Transverse colon (tissue), 4 donors: Measurements from ENCODE around the gene GAMT. TPM values are rescaled to one million over a fixed set of nuclear protein-coding genes. Genes with fewer than 3 reads are reported as not detected.

Source experiments
- DNase-seq: peaks from one replicate; pipeline ENCODE4 v3.0.0-alpha.2; 2019
- H3K27ac ChIP-seq, 4 donors: fragments of 200-600 bp; sonication (generic); 2 replicates each; pipeline ENCODE4 v1.5.1; 2016 to 2018; ENCODE audit warnings: inconsistent platforms in 4 of 4
- H3K27me3 ChIP-seq: fragments of 200-600 bp; sonication (generic); 2 replicates; pipeline ENCODE4 v1.5.1; 2017; ENCODE audit warnings: inconsistent platforms
- H3K36me3 ChIP-seq, 4 donors: fragments of 200-600 bp; sonication (generic); 2 replicates each; pipeline ENCODE4 v1.5.1; 2017 to 2019; ENCODE audit warnings: inconsistent platforms in 4 of 4
- H3K4me1 ChIP-seq, 4 donors: fragments of 200-600 bp; sonication (generic); 2 replicates each; pipeline ENCODE4 v1.5.1; 2017 to 2020; ENCODE audit warnings: inconsistent platforms in 4 of 4
- H3K4me3 ChIP-seq, 4 donors: fragments of 200-600 bp; sonication (generic); 1 replicate in 1 of 4; 2 replicates in 3 of 4; pipeline versions ENCODE4 v1.5.1 to v1.6.1; 2017 to 2019; ENCODE audit warnings: inconsistent platforms in 4 of 4
- H3K9me3 ChIP-seq, 2 donors: fragments of 200-600 bp; sonication (generic); 2 replicates each; pipeline ENCODE4 v1.5.1; 2017 to 2019; ENCODE audit warnings: inconsistent platforms in 2 of 2
- EP300 ChIP-seq: sonication (generic); formaldehyde crosslinking; IDR thresholded peaks from one replicate; pipeline ENCODE4 v1.6.1; 2017; ENCODE audit warnings: antibody characterized with exemption, low read depth
- POLR2A ChIP-seq: fragments of 450-650 bp; IDR thresholded peaks from one replicate; pipeline ENCODE4 v1.6.1; 2016; ENCODE audit warnings: antibody characterized with exemption, mild to moderate bottlenecking, moderate library complexity
- POLR2AphosphoS5 ChIP-seq, 3 donors: sonication (generic); formaldehyde crosslinking; IDR thresholded peaks; one replicate each; pipeline ENCODE4 v1.6.1; 2016; ENCODE audit warnings: antibody characterized with exemption in 3 of 3
- WGBS, 2 donors: methylation state at CpG; one replicate each; pipeline ENCODE4 v1.1.5; 2018; ENCODE audit warnings: low coverage in 1 of 2; 5-methylcytosine and 5-hydroxymethylcytosine counted together
- in situ Hi-C, 4 donors: fragments of 200-750 bp; cut with MboI; loops; one replicate each; pipeline versions ENCODE4 v1.15.0 to v1.15.1; 2017; ENCODE audit warnings: low sequenced_read_pairs in 3 of 4, low pct_ligation_motif_present in 1 of 4, low pct_unique_long_range_greater_than_20kb in 1 of 4
- intact Hi-C: fragments of 100-400 bp; cut with DNase I; formaldehyde crosslinking; loops from one replicate; pipeline ENCODE4 v1.15.1; 2023; ENCODE audit warnings: low total_unique reads
- total RNA-seq, 4 donors: library from RNA; depleted of rRNA; stranded (reverse); fragments of >200 nt; gene quantifications; one replicate each; pipeline ENCODE4 v1.1.0, GENCODE V29; 2016
- TF ChIP-seq, protein P1 (sequence below), 5 experiments: fragments of 200-600 bp in 3 of 5; fragments of 450-650 bp in 2 of 5; sonication (generic) in 3 of 5; IDR thresholded peaks; 1 replicate in 2 of 5; 2 replicates in 3 of 5; pipeline ENCODE4 v1.5.1; 2016 to 2017; ENCODE audit warnings: antibody characterized with exemption in 5 of 5, inconsistent platforms in 3 of 5, mild to moderate bottlenecking in 2 of 5, moderate library complexity in 1 of 5

Gene GAMT
- total RNA-seq, 4 donors from 2014 or later, result 1.4 to 4.4 (median 2.9) TPM

DNA sequence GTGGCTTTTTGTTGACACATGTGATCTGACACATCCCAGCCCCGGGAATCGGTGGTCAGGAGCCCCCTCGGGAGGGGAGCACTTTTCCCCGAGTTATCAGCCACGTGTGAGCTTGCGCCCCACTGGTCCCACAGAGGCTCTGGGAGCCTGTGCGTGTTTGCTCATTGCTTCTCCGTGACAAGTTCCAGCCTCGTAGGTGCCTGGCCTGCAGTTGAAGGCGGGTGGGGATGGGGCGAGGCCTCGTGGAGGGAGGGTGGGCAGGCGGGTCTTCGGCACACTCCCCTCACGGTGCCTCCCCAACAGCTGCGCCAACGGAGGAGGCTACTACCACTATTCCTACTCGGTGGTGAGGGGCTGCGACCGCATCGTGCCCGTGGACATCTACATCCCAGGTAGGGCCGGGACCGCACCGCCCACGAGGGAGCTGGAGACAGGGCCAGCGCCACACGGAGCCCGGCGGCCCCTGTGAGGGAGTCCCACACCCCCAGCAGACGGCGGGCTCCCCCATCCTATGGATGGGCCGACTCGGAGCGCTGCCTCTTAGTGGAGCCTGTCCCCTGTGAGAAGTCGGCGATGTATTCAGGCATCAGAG, 8.3 kb downstream of the GAMT start:
- 95% methylated on average over 37 of the region's 37 CpGs; no CpG with 5 or more reads in 1 of the 2 donors for WGBS, 2 donors
- H3K27me3 ChIP-seq, result no peaks in the 10 kb centered on the region
- H3K4me3 ChIP-seq, result no peak overlapping the region
- in situ Hi-C loops, result loop anchor here in 2 of 4 donors (25.0 kb wide), 1 partner anchor 106 kb away; the partner anchor contains the start of genes EFNA2 (in 2 of the 2) and FAM174C (in 2 of the 2)
- H3K36me3 ChIP-seq, result peaks cover 0 to 42% (median 14%) of the 10 kb centered on the region in 4 donors
- no peaks in the 10 kb centered on the region for H3K9me3 ChIP-seq
- no peak for DNase-seq
- intact Hi-C loops, result no loop called here
- H3K27ac ChIP-seq, result no peak overlapping the region
- H3K4me1 ChIP-seq, result peaks cover 5 to 13% (median 7%) of the 10 kb centered on the region in 4 donors
- no peak for TF ChIP-seq POLR2A
- no peak for TF ChIP-seq POLR2AphosphoS5 (IDR thresholded peaks at IDR 0.05)
- TF ChIP-seq EP300, result no peak
- TF ChIP-seq, protein P1, sequence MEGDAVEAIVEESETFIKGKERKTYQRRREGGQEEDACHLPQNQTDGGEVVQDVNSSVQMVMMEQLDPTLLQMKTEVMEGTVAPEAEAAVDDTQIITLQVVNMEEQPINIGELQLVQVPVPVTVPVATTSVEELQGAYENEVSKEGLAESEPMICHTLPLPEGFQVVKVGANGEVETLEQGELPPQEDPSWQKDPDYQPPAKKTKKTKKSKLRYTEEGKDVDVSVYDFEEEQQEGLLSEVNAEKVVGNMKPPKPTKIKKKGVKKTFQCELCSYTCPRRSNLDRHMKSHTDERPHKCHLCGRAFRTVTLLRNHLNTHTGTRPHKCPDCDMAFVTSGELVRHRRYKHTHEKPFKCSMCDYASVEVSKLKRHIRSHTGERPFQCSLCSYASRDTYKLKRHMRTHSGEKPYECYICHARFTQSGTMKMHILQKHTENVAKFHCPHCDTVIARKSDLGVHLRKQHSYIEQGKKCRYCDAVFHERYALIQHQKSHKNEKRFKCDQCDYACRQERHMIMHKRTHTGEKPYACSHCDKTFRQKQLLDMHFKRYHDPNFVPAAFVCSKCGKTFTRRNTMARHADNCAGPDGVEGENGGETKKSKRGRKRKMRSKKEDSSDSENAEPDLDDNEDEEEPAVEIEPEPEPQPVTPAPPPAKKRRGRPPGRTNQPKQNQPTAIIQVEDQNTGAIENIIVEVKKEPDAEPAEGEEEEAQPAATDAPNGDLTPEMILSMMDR (IDR thresholded peaks at IDR 0.05), result no peak

DNA sequence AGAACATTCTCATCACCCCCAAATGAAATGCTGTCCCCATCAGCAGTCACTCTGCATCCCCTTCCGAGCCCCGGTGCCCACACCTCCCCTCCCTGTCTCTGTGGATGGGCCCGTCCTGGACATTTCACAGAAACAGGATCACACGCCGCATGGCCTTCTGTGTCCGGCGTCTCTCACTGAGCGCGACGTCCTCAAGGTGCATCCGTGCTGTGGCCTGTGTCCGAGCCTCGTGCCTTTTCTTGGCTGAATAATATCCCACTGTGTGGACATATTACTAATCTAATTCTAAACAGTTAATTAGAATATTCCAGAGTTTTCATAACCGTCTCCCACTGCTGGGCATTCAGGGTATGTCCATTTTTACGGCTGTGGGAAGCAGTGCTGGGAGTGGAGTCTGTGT, 8.9 kb downstream of the GAMT start:
- Histone ChIP-seq H3K36me3 (peaks cover 0 to 42% (median 14%) of the 10 kb centered on the region in 4 donors), H3K4me3 (no peak overlapping the region), H3K9me3 (no peaks in the 10 kb centered on the region), H3K27me3 (no peaks in the 10 kb centered on the region), H3K4me1 (peaks cover 5 to 13% (median 7%) of the 10 kb centered on the region in 4 donors), H3K27ac (no peak overlapping the region)
- in situ Hi-C loops (loop anchor here in 2 of 4 donors (25.0 kb wide), 1 partner anchor 105 kb away; the partner anchor contains the start of genes EFNA2 (in 2 of the 2) and FAM174C (in 2 of the 2)), intact Hi-C loops (no loop called here)
- WGBS, 2 donors, result 96% methylated on average over 13 to 15 of the region's 15 CpGs
- no peak for DNase-seq
- TF ChIP-seq POLR2A (no peak), POLR2AphosphoS5 (IDR thresholded peaks at IDR 0.05) (no peak), EP300 (no peak)
- TF ChIP-seq, protein P1 (IDR thresholded peaks at IDR 0.05), result no peak

DNA sequence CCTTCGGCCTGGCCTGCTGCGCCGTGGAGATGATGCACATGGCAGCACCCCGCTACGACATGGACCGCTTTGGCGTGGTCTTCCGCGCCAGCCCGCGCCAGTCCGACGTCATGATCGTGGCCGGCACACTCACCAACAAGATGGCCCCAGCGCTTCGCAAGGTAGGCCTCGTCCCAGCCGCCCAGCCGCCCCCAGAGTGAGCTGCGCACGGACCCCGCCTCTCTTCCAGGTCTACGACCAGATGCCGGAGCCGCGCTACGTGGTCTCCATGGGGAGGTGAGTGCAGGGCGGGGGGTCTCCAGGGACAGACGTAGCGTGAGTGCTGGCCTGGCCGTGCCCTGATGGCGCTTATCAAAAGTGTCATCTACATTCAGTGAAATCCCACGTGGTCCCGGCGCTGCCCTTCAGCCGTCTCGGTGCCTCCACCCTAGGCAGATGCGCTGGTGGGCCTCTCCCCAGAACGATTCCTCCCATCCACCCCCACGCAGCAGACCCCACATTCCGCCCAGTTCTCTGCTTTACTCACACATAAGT, 10.4 kb downstream of the GAMT start:
- WGBS, 2 donors, result 94 to 95% methylated on average over 5 to 42 of the region's 42 CpGs
- intact Hi-C loops (no loop called here), in situ Hi-C loops (loop anchor here in 2 of 4 donors (25.0 kb wide), 1 partner anchor 104 kb away; the partner anchor contains the start of genes EFNA2 (in 2 of the 2) and FAM174C (in 2 of the 2))
- Histone ChIP-seq H3K4me3 (no peak overlapping the region), H3K4me1 (peaks cover 0 to 6% (median 2%) of the 10 kb centered on the region in 4 donors), H3K27me3 (no peaks in the 10 kb centered on the region), H3K36me3 (peaks cover 0 to 42% (median 14%) of the 10 kb centered on the region in 4 donors), H3K9me3 (no peaks in the 10 kb centered on the region), H3K27ac (no peak overlapping the region)
- TF ChIP-seq POLR2A (no peak), POLR2AphosphoS5 (IDR thresholded peaks at IDR 0.05) (no peak), EP300 (no peak)
- TF ChIP-seq, protein P1 (IDR thresholded peaks at IDR 0.05), result no peak
- no peak for DNase-seq
